ENCODE data around the gene DNAAF5. TPM values are rescaled to one million over a fixed set of nuclear protein-coding genes. Genes with fewer than 3 reads are reported as not detected.
A peak's percentile ranks its signal among the peaks of the same experiment; 100 is the strongest.

The DNAAF5 gene
- total RNA-seq, 6 experiments from 2014 or later: 9.5 to 22.8 (median 10.5) TPM

GRCh38 chr7:729140-730000, 2.9 kb downstream of the DNAAF5 start:
- WGBS (ENCODE audit: insufficient coverage, low coverage, low lambda C conversion rate, missing lambda C conversion rate): 96% methylated on average over 5 of the region's 29 CpGs
- DNase-seq (peak in 1 of 3 donors; percentile 28), ATAC-seq (no peak)
- Histone ChIP-seq H3K4me3 (no peak overlapping the region), H3K27me3 (no peaks in the 10 kb centered on the region), H3K4me1 (peaks cover 0 to 26% (median 6%) of the 10 kb centered on the region in 4 donors), H3K36me3 (no peaks in the 10 kb centered on the region), H3K9me3 (peaks cover 0 to 6% (median 0%) of the 10 kb centered on the region in 4 donors), H3K27ac (no peak overlapping the region)
- intact Hi-C loops (cut with DNase I): no loop called here
- TF ChIP-seq POLR2A (IDR thresholded peaks at IDR 0.05): no peak
- TF ChIP-seq CTCF (IDR thresholded peaks at IDR 0.05): no peak

GRCh38 chr7:730501-731439, 4.3 kb downstream of the DNAAF5 start:
- Histone ChIP-seq H3K4me3 (no peak overlapping the region), H3K4me1 (peaks cover 0 to 24% (median 6%) of the 10 kb centered on the region in 4 donors), H3K36me3 (no peaks in the 10 kb centered on the region), H3K27me3 (no peaks in the 10 kb centered on the region), H3K27ac (peak overlapping the region in 1 of 3 donors; percentile 22), H3K9me3 (peaks cover 0 to 6% (median 0%) of the 10 kb centered on the region in 4 donors)
- 66% methylated on average over 9 of the region's 23 CpGs for WGBS (ENCODE audit: insufficient coverage, low coverage, low lambda C conversion rate, missing lambda C conversion rate)
- ATAC-seq (peak in 3 of 4 donors; percentile 2 to 35 (median 9)), DNase-seq (peak in 1 of 3 donors; percentile 29)
- intact Hi-C loops (cut with DNase I): no loop called here
- TF ChIP-seq CTCF (IDR thresholded peaks at IDR 0.05) (no peak), POLR2A (IDR thresholded peaks at IDR 0.05) (no peak)

- Histone ChIP-seq H3K27ac (peak overlapping the region in 1 of 3 donors; percentile 15), H3K4me3 (no peak overlapping the region), H3K27me3 (no peaks in the 10 kb centered on the region), H3K36me3 (no peaks in the 10 kb centered on the region), H3K4me1 (peaks cover 0 to 18% (median 6%) of the 10 kb centered on the region in 4 donors), H3K9me3 (peaks cover 0 to 6% (median 0%) of the 10 kb centered on the region in 4 donors)
- ATAC-seq (no peak), DNase-seq (no peak)
- intact Hi-C loops (cut with DNase I): no loop called here
- TF ChIP-seq POLR2A (IDR thresholded peaks at IDR 0.05) (no peak), CTCF (IDR thresholded peaks at IDR 0.05) (no peak)
- 89% methylated on average over 13 of the region's 17 CpGs for WGBS (ENCODE audit: insufficient coverage, low coverage, low lambda C conversion rate, missing lambda C conversion rate)
These were observed 5.1 kb downstream of the DNAAF5 start for GRCh38 chr7:731440-732085.

- 19% methylated on average over 4 of the region's 17 CpGs for WGBS (ENCODE audit: insufficient coverage, low coverage, low lambda C conversion rate, missing lambda C conversion rate)
- intact Hi-C loops (cut with DNase I): no loop called here
- no peak for TF ChIP-seq POLR2A (IDR thresholded peaks at IDR 0.05)
- peak in 3 of 4 donors; percentile 18 to 40 (median 30) for TF ChIP-seq CTCF (IDR thresholded peaks at IDR 0.05)
- peak overlapping the region in 2 of 3 donors; percentile 15 to 47 for H3K27ac ChIP-seq
- H3K9me3 ChIP-seq: peaks cover 0 to 6% (median 0%) of the 10 kb centered on the region in 4 donors
- DNase-seq: peak in 2 of 3 donors; percentile 79 to 81
- ATAC-seq: peak; percentile 88 to 94 (median 89)
- no peak overlapping the region for H3K4me3 ChIP-seq
- H3K36me3 ChIP-seq: no peaks in the 10 kb centered on the region
- peaks cover 0 to 18% (median 6%) of the 10 kb centered on the region in 4 donors for H3K4me1 ChIP-seq
- H3K27me3 ChIP-seq: no peaks in the 10 kb centered on the region
These were observed 5.6 kb downstream of the DNAAF5 start for GRCh38 chr7:732094-732541.
